ENCODE results near the gene HACD1.
"Not testable (repeated sequence)": the region's sequence is repeated elsewhere in the genome, so short reads cannot be mapped to it uniquely, and the experiment has no call there.

The HACD1 gene

GRCh38 chr10:17606547-17607040 is 10.6 kb downstream of the HACD1 start:
- H3K4me3 ChIP-seq (ENCODE audit: low read depth, low read length), result no peak overlapping the region
- TF ChIP-seq CTCF (IDR thresholded peaks at IDR 0.05; ENCODE audit: low read depth, low read length, missing control alignments), result no peak
- DNase-seq (ENCODE audit: low read depth), result no peak
- in situ Hi-C loops (cut with HindIII; ENCODE audit: low sequenced_read_pairs), result no loop called here

- no peak for TF ChIP-seq CTCF (IDR thresholded peaks at IDR 0.05; ENCODE audit: low read depth, low read length, missing control alignments)
- in situ Hi-C loops (cut with HindIII; ENCODE audit: low sequenced_read_pairs), result no loop called here
- H3K4me3 ChIP-seq (ENCODE audit: low read depth, low read length), result no peak overlapping the region
- DNase-seq (ENCODE audit: low read depth), result no peak
Observed at GRCh38 chr10:17605936-17606335, 11.2 kb downstream of the HACD1 start.

GRCh38 chr10:17599089-17599488 is 18.1 kb downstream of the HACD1 start:
- peak; percentile 62 for TF ChIP-seq CTCF (IDR thresholded peaks at IDR 0.05; ENCODE audit: low read depth, low read length, missing control alignments)
- in situ Hi-C loops (cut with HindIII; ENCODE audit: low sequenced_read_pairs), result loop anchor here (25.0 kb wide), 3 partner anchors 112 to 762 kb away; no protein-coding TSS in a partner anchor
- DNase-seq (ENCODE audit: low read depth), result peak; percentile 39
- no peak overlapping the region for H3K4me3 ChIP-seq (ENCODE audit: low read depth, low read length)

- no peak for TF ChIP-seq CTCF (IDR thresholded peaks at IDR 0.05; ENCODE audit: low read depth, low read length, missing control alignments)
- DNase-seq (ENCODE audit: low read depth), result no peak
- in situ Hi-C loops (cut with HindIII; ENCODE audit: low sequenced_read_pairs), result loop anchor here (25.0 kb wide), 3 partner anchors 110 to 760 kb away; no protein-coding TSS in a partner anchor
- no peak overlapping the region for H3K4me3 ChIP-seq (ENCODE audit: low read depth, low read length)
Observed at GRCh38 chr10:17597386-17597785, 19.8 kb downstream of the HACD1 start.

- DNase-seq (ENCODE audit: low read depth), result no peak
- in situ Hi-C loops (cut with HindIII; ENCODE audit: low sequenced_read_pairs), result loop anchor here (25.0 kb wide), 3 partner anchors 104 to 754 kb away; no protein-coding TSS in a partner anchor
- H3K4me3 ChIP-seq (ENCODE audit: low read depth, low read length), result no peak overlapping the region
- TF ChIP-seq CTCF (IDR thresholded peaks at IDR 0.05; ENCODE audit: low read depth, low read length, missing control alignments), result no peak
Observed at GRCh38 chr10:17590969-17591645, 26.1 kb downstream of the HACD1 start.

GRCh38 chr10:17589316-17589715 is 27.9 kb downstream of the HACD1 start:
- in situ Hi-C loops (cut with HindIII; ENCODE audit: low sequenced_read_pairs), result loop anchor here (25.0 kb wide), 3 partner anchors 102 to 752 kb away; no protein-coding TSS in a partner anchor
- DNase-seq (ENCODE audit: low read depth); H3K4me3 ChIP-seq (ENCODE audit: low read depth, low read length): not testable (repeated sequence)

- in situ Hi-C loops (cut with HindIII; ENCODE audit: low sequenced_read_pairs), result loop anchor here (25.0 kb wide), 3 partner anchors 101 to 751 kb away; no protein-coding TSS in a partner anchor
- DNase-seq (ENCODE audit: low read depth), result no peak
- no peak overlapping the region for H3K4me3 ChIP-seq (ENCODE audit: low read depth, low read length)
- TF ChIP-seq CTCF (IDR thresholded peaks at IDR 0.05; ENCODE audit: low read depth, low read length, missing control alignments), result no peak
Observed at GRCh38 chr10:17588420-17588819, 28.8 kb downstream of the HACD1 start.

GRCh38 chr10:17587321-17587720 is 29.9 kb downstream of the HACD1 start:
- not testable (repeated sequence) for H3K4me3 ChIP-seq (ENCODE audit: low read depth, low read length); DNase-seq (ENCODE audit: low read depth)
- in situ Hi-C loops (cut with HindIII; ENCODE audit: low sequenced_read_pairs), result loop anchor here (25.0 kb wide), 3 partner anchors 100 to 750 kb away; no protein-coding TSS in a partner anchor
